Uterus (tissue), 4 donors: Measurements from ENCODE around the gene ROCK2. TPM values are rescaled to one million over a fixed set of nuclear protein-coding genes. Genes with fewer than 3 reads are reported as not detected.

Experiments used
- DNase-seq, 2 donors: peaks; one replicate each; pipeline ENCODE4 v3.0.0-alpha.2; 2019 to 2020
- H3K27ac ChIP-seq, 2 donors: fragments of 200-600 bp; sonication (generic); 1 replicate in 1 of 2; 2 replicates in 1 of 2; pipeline ENCODE4 v1.5.1; 2016 to 2018
- H3K27me3 ChIP-seq, 2 donors: fragments of 200-600 bp; sonication (generic); one replicate each; pipeline ENCODE4 v1.5.1; 2018 to 2019; ENCODE audit warnings: control low read depth in 1 of 2
- H3K36me3 ChIP-seq, 2 donors: fragments of 200-600 bp; sonication (generic); one replicate each; pipeline ENCODE4 v1.5.1; 2019; ENCODE audit warnings: control low read depth in 1 of 2
- H3K4me1 ChIP-seq, 2 donors: fragments of 200-600 bp; sonication (generic); one replicate each; pipeline ENCODE4 v1.5.1; 2018 to 2019; ENCODE audit warnings: control low read depth in 1 of 2
- H3K4me3 ChIP-seq, 2 donors: fragments of 200-600 bp; sonication (generic); 1 replicate in 1 of 2; 2 replicates in 1 of 2; pipeline ENCODE4 v1.5.1; 2018 to 2019; ENCODE audit warnings: mild to moderate bottlenecking in 1 of 2
- H3K9me3 ChIP-seq, 2 donors: fragments of 200-600 bp; sonication (generic); one replicate each; pipeline ENCODE4 v1.5.1; 2019; ENCODE audit warnings: control low read depth in 1 of 2
- CTCF ChIP-seq, 4 experiments: fragments of 200-600 bp in 2 of 4; fragments of 450-650 bp in 2 of 4; sonication (generic) in 2 of 4; IDR thresholded peaks; one replicate each; pipeline ENCODE4 v1.5.1; 2016 to 2019; ENCODE audit warnings: antibody characterized with exemption in 4 of 4, mild to moderate bottlenecking in 2 of 4, moderate library complexity in 1 of 4
- POLR2A ChIP-seq, 2 donors: fragments of 450-650 bp; IDR thresholded peaks; one replicate each; pipeline ENCODE4 v1.6.1; 2016; ENCODE audit warnings: antibody characterized with exemption in 2 of 2, mild to moderate bottlenecking in 1 of 2, moderate library complexity in 1 of 2
- intact Hi-C: fragments of 100-400 bp; cut with DNase I; formaldehyde crosslinking; loops from one replicate; pipeline ENCODE4 v1.15.1; 2023; ENCODE audit warnings: low total_unique reads
- total RNA-seq, 4 donors: library from RNA; depleted of rRNA in 3 of 4; stranded (reverse); fragments of >200 nt in 3 of 4; gene quantifications; one replicate each; pipeline versions ENCODE4 v1.1.0 to v1.2.4, GENCODE V29; 2014 to 2023
- donor health status: DM: yes; HTN: yes; CAD: no.

ROCK2 gene
- total RNA-seq, 4 donors from 2014 or later: 78.5 to 143 (median 122) TPM

GRCh38 chr2:11156396-11157075 is 187.9 kb downstream of the ROCK2 start:
- peaks cover 0 to 7% of the 10 kb centered on the region in 2 donors for H3K4me1 ChIP-seq
- H3K9me3 ChIP-seq: no peaks in the 10 kb centered on the region
- no peaks in the 10 kb centered on the region for H3K27me3 ChIP-seq
- H3K4me3 ChIP-seq: peak overlapping the region in 1 of 2 donors; percentile 72
- H3K36me3 ChIP-seq: no peaks in the 10 kb centered on the region
- H3K27ac ChIP-seq: no peak overlapping the region
- TF ChIP-seq CTCF (IDR thresholded peaks at IDR 0.05) (no peak), POLR2A (IDR thresholded peaks at IDR 0.05) (no peak)
- DNase-seq: no peak
- intact Hi-C loops: loop anchor here (10.0 kb wide), 1 partner anchor 428 kb away; no protein-coding TSS in a partner anchor

GRCh38 chr2:11155381-11156035 is 188.9 kb downstream of the ROCK2 start, which contains the start of gene SLC66A3:
Gene SLC66A3 (plus strand): TSS chr2:11155467. CDS start chr2:11155547, 80 bp downstream.
- peak within 1 kb of the TSS; percentile 72 to 81 for H3K4me3 ChIP-seq
- no peak for DNase-seq
- H3K27ac ChIP-seq: peak within 1 kb of the TSS; percentile 84 to 93
- peak; percentile 68 to 90 for TF ChIP-seq POLR2A (IDR thresholded peaks at IDR 0.05)
- no peak for TF ChIP-seq CTCF (IDR thresholded peaks at IDR 0.05)
- H3K4me1 ChIP-seq: peaks cover 0 to 7% of the 10 kb centered on the region in 2 donors
- H3K27me3 ChIP-seq: no peaks in the 10 kb centered on the region
- H3K36me3 ChIP-seq: no peaks in the 10 kb centered on the region
- no peaks in the 10 kb centered on the region for H3K9me3 ChIP-seq
- intact Hi-C loops: loop anchor here (10.0 kb wide), 1 partner anchor 429 kb away; no protein-coding TSS in a partner anchor

GRCh38 chr2:11154923-11155380 is 189.5 kb downstream of the ROCK2 start:
- peak; percentile 98 to 99 for DNase-seq
- TF ChIP-seq POLR2A (IDR thresholded peaks at IDR 0.05) (no peak), CTCF (IDR thresholded peaks at IDR 0.05) (no peak)
- H3K4me1 ChIP-seq: peaks cover 0 to 7% of the 10 kb centered on the region in 2 donors
- H3K9me3 ChIP-seq: no peaks in the 10 kb centered on the region
- intact Hi-C loops: loop anchor here (10.0 kb wide), 1 partner anchor 430 kb away; no protein-coding TSS in a partner anchor
- no peaks in the 10 kb centered on the region for H3K27me3 ChIP-seq
- H3K27ac ChIP-seq: peak overlapping the region; percentile 84 to 93
- H3K36me3 ChIP-seq: no peaks in the 10 kb centered on the region
- H3K4me3 ChIP-seq: peak overlapping the region; percentile 58 to 72

- Histone ChIP-seq H3K4me3 (peak overlapping the region; percentile 51 to 58), H3K27ac (peak overlapping the region; percentile 84 to 93), H3K36me3 (no peaks in the 10 kb centered on the region), H3K27me3 (no peaks in the 10 kb centered on the region), H3K9me3 (no peaks in the 10 kb centered on the region), H3K4me1 (peaks cover 0 to 7% of the 10 kb centered on the region in 2 donors)
- DNase-seq: no peak
- peak in 1 of 2 donors; percentile 12 for TF ChIP-seq POLR2A (IDR thresholded peaks at IDR 0.05)
- no peak for TF ChIP-seq CTCF (IDR thresholded peaks at IDR 0.05)
- intact Hi-C loops: loop anchor here (10.0 kb wide), 1 partner anchor 431 kb away; no protein-coding TSS in a partner anchor
Measured at GRCh38 chr2:11154016-11154922, 190.2 kb downstream of the ROCK2 start.
